GM21737 (cell line): Measurements from ENCODE around the gene ELP5.

Experiments
- ATAC-seq: cut with Tn5 transposase; IDR thresholded peaks from one replicate; pipeline ENCODE4 v1.9.1; 2021; ENCODE audit warnings: mild to moderate bottlenecking, moderate library complexity; ENCODE audit not compliant: unreplicated experiment

The ELP5 gene

DNA sequence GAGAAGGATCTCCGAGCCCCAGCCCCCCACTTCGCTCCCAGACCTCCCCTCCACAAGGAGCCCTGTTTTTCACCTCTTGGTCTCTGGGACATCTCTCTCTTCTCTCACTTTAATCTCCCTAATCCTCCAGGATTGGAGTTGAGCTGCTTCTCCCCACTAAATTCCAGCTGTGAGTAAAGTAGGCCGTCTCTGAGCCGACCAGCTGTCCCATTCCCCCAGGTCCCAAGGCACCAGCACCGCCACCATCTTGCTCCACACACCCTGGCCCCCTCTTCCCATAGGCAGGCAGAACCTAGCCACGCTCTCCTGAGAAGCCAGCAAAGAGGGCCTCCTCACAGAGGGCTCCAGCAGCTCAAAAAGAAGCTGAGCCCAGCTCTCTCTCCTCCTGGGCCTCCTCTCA lies 33.3 kb upstream of the ELP5 start:
- ATAC-seq, result no peak

DNA sequence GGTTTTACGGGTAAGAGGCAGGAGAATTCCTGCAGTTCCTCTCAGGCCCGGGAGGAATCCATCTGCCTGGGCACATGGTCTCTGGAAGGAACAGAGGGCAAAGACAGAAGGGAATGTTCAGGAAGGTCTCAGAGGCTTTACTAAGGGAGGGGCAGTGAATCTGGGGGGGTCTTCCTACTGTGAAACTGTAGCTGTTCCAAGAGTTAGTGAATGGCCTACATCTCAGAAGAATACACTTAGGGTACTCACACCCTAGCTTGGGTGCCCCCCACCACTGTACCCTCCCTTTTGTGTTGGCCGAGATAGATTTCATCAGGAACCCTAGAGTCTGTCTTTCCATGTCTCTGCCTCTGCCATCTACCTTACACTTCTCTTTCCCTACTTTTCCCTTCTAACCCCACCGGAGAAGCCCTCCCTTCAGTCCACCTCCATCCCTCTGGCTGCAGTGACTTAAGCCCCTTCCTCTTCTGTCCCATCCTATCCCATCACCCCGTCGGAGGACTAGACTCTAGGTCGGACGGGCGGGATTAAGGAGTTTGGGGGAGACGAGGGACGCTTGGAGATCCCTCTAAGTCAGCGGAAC lies 32.7 kb upstream of the ELP5 start:
- ATAC-seq, result no peak

DNA sequence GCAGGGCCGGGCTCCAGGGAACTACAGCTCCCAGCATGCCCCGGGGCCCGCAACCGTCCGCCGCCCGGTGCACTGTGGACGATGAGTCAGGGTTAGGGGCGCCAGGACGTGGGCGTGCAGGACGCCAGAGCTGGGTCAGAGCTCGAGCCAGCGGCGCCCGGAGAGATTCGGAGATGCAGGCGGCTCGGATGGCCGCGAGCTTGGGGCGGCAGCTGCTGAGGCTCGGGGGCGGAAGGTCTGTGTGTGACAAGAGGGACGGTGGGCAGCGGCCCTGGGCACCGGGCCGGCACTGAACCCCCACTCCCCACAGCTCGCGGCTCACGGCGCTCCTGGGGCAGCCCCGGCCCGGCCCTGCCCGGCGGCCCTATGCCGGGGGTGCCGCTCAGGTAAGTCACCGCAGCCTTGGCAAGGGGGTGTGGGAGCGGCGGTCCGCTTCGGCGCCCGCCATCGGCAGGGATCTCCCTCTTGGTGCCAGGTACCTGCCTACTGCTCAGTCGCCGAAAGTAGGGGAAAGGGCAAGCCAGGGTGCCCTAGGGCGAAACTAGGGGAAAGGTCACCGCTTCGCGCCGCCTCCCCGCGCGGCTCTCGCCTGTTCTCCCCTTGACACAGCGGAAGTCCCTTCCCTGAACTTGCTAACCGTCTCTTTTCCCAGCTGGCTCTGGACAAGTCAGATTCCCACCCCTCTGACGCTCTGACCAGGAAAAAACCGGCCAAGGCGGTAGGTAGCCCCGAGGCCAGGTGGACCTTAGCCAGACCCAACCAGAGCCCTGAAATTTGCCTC lies 32.0 kb upstream of the ELP5 start, which contains the start of the genes ACADVL and DLG4:
Gene ACADVL (plus strand): TSS at position 127 of the 781 bp plus-strand sequence. CDS start 47 bp downstream, at position 174.
Gene DLG4 (minus strand): TSS at position 25 of the 781 bp plus-strand sequence.
- peak; percentile 52 for ATAC-seq

DNA sequence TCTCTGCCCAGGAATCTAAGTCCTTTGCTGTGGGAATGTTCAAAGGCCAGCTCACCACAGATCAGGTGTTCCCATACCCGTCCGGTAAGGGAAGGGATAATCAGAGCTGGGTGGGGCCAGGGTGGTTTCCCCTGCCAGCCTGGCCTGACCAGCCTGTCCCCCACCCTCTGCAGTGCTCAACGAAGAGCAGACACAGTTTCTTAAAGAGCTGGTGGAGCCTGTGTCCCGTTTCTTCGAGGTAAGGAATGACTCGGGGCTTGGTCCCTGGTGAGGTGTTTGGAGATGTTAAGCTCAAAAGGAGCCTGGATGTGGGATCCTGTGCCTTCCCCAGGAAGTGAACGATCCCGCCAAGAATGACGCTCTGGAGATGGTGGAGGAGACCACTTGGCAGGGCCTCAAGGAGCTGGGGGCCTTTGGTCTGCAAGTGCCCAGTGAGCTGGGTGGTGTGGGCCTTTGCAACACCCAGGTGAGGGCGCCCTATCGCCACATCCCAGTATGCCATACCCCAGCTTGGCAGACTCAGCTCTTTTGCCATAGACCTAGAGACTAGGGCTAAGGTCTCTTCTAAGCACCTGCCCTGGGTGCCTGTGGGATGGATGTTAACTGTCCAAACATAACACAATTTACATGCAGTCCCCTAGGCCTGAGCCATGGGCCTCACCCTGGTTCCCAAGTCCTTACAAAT lies 31.3 kb upstream of the ELP5 start:
- ATAC-seq, result no peak

DNA sequence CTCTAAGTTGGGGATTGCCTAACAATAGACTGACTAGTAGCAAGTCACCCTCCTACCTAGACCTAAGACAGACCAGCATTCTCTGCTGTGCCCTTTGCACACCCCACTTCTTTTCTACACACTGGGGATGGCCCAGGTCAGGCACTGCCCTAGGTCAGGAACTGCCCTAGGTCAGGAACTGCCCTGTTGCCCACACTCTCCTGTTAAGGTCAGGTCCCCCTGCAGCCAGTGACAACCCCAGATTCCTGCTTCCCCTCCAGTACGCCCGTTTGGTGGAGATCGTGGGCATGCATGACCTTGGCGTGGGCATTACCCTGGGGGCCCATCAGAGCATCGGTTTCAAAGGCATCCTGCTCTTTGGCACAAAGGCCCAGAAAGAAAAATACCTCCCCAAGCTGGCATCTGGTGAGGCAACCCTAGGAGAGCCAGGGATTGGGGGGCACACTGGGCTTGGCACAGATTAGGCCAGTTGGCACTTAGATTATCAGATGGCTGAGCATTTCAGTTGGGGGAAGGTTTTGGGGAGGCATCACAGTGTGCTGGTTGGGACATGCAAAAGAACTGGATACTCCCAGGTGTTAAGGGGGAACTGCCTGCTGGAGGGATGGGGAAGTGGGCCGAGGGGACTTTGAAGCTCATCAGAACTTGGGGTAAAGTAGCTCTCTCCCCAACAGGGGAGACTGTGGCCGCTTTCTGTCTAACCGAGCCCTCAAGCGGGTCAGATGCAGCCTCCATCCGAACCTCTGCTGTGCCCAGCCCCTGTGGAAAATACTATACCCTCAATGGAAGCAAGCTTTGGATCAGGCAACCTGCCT lies 30.5 kb upstream of the ELP5 start:
- no peak for ATAC-seq

DNA sequence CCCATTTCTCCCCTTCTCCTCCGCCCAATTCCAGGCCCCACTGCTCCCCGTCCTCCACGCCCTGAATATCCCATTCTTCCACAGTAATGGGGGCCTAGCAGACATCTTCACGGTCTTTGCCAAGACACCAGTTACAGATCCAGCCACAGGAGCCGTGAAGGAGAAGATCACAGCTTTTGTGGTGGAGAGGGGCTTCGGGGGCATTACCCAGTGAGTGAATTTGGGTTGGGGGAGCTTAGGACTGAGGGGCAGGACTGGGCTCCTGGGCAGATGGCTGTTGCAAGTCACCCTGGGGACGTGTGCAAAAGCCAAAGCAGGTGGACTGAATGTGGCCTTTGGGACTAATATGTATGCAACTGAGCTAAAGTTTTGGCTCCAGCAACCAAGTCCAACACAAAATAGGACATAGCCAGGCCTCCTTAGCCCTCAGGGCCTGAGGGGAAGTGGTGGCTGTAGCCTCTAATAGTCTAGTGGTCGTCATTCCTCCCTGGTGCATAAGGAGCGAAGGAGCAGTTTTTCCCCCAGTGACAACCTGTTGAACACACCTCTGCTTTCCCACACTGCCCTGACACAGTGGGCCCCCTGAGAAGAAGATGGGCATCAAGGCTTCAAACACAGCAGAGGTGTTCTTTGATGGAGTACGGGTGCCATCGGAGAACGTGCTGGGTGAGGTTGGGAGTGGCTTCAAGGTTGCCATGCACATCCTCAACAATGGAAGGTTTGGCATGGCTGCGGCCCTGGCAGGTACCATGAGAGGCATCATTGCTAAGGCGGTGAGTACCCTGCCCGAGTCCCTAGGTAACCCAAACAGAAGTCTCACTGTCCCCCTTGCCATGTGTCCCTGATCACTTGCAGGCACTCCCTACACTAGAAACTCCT lies 29.7 kb upstream of the ELP5 start:
- ATAC-seq, result no peak

DNA sequence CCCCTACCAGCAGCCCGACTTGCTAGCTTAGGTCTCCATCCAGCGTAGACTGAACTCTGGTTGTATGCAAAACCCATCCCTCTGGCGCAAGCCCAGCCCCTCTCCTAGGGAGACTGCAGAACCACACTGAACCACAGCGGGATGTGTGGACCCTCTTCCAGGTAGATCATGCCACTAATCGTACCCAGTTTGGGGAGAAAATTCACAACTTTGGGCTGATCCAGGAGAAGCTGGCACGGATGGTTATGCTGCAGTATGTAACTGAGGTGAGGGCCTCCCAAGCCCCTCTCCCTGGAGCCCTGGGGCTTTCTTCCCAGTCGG lies 29.1 kb upstream of the ELP5 start:
- ATAC-seq, result no peak

GRCh38 chr17:7223375-7223774 lies 28.6 kb upstream of the ELP5 start:
- no peak for ATAC-seq

GRCh38 chr17:7224110-7224509 lies 27.9 kb upstream of the ELP5 start:
- no peak for ATAC-seq

DNA sequence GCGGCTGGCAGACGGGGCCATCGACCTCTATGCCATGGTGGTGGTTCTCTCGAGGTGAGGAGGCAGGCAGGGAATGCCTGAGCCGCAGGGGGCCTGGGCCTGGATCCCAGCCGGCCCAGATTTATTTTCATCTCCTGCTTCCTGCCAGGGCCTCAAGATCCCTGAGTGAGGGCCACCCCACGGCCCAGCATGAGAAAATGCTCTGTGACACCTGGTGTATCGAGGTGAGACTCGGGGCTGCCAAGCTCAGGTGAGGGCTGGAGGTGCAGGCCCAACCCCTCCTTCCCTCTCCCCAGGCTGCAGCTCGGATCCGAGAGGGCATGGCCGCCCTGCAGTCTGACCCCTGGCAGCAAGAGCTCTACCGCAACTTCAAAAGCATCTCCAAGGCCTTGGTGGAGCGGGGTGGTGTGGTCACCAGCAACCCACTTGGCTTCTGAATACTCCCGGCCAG lies 27.3 kb upstream of the ELP5 start:
- ATAC-seq, result no peak

DNA sequence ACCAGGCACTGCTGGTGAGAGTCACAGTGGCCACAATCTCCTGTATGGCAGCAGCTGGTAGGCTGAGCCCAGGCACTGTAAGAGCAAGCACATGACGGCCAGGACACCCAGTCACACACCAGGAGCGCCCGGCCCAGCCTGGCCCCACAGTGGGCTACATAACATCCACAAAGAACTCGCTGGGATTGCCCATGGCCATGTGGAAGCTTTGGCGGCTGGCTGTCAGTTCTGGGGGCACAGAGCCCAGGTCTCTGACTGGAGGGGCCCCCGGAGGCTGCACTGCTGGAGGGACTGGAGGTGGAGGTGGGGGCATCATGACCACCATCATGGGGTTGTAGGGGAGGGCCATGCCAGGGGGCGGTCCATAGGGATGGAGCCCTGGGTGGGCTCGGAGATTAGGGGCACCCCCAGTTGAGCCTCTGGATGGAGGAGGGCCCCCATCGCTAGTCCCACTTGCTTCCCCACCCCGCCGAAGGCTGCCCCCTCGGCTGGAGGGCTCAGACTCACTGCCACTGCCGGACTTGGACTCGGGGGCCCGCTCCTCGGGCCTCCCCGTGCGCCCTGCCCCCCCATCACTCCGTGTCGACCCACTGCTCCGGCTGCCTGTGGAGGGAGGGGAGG lies 26.2 kb upstream of the ELP5 start:
- ATAC-seq, result no peak

DNA sequence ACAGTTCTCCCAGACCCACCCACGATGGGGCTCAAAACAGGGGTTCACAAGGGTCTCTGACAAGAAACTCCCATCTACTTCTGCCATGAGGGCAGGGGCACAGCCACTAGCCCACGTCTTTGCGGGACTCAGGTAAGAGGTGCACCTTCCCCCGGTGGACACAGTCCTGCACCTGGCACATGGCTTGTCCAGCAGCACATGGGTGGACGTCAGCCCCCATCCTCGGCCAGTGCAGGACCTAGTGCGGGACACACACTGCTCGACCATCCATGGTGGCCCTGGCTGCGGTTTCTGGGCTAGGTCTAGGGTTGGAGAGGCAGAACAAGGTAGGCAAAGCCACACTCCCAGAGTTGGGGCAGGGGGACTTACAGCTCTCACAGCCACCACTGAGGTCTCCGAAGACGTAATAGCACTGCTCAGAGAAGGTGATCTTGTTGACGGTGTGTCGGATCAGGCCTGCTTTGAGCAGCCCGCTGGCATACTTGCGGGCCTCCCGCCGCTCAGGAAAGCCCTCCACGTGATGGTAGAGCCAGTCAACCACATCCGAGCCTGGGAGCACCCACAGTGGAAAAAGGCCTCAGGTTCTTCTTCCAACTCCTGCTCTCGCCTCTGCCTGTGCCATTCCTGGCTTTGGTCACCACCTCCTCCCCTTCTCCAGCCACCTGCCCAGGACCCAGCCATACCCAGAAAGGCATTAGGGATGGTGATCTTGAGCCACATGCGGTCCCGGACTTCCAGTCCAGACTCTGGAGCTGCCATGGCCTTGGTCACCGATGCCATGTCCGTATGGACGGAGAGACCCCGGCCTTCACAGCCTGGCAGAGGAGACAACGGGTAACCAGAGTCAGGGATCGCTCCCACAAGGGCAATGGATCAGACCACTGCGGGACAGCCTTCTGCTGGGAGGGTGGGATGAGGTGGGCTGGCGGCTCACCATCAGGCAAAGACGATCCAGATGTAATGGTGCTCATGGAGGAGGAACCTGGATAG lies 25.0 kb upstream of the ELP5 start:
- no peak for ATAC-seq

- ATAC-seq, result no peak
Observed at GRCh38 chr17:7228920-7229319, 23.1 kb upstream of the ELP5 start.

DNA sequence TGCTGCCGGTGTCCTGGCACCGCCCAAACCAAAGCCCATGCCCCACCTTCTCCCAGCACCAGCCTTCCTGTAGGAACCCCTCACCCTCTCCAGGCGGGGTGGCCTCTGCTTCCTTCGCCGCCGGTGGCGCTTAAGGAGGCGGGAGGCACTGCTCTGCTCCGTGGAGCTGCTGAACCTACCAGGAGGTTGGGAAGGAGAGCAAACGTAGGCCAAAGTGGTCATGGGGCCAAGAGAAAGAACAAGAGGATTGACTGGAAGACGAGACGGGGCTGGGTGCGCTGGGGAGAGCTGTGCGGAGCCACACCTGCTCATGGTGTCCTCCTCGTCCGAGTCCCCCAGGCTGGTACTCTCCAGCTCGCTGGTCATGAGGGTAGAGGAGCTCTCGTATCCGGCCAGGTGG lies 22.5 kb upstream of the ELP5 start:
- no peak for ATAC-seq

GRCh38 chr17:7232114-7232513 lies 19.9 kb upstream of the ELP5 start:
- no peak for ATAC-seq

DNA sequence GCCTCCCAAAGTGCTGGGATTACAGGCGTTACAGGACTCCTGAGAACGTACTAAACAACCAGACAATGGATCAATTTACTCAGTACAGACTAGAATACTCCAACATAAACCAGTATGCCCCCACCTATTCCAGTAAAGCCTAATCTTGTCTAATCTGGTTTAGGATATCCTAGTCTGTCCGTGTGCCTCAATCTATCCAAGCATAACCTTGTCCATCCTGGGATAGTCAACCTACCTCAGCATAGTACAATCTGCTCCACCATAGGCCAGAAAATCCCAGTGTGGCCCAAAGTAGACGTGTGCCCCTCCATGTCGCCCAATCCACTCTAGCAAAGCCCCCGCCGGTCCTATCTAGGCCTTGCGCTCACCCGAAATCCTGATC lies 18.3 kb upstream of the ELP5 start:
- ATAC-seq, result no peak

DNA sequence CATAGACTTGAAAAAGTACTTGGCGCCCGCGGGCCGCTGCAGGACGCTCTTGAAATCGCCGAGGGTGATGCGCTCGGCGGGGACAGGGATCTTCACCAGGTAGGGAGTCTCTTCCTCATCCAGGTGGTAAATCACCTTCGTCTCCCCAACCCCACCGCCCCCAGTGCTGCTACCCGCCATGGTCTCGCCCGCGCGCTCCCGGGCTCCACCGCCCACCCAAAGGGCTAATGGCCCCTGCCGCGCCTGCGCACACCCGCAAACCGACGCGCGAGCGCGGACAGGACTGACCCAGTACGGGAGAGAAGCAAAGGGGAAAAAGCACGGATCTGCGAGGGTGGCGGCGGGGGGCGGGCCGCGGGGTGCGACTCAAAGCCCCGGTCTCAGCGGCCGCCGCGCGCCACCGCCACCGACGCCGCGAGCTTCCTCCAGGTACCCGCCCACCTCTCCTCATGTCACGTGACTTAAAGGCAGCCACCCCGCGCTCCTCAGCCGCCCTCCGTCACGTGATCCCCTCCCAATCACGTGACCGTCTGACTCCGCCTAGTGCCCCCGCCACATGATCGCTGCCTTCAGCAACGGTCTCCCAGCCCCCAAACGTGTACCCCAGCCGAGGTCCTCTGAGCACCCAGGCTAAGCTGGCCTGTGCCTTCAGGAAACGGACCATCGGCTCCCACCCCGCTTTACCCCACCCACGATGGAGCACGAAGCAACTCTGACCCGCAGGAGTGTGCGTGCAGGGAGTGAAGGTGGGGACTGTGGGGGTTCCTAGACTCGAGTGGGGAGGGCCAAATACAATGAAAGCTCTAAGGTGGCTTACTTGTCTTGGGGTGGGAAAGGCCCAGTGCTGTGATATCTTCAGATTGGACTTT lies 17.7 kb upstream of the ELP5 start, which contains the start of gene DVL2:
Gene DVL2 (minus strand): TSS at position 435 of the 869 bp plus-strand sequence. CDS start 255 bp downstream, at position 180.
- peak; percentile 50 for ATAC-seq
